Gastrocnemius medialis (tissue), 4 donors: Measurements from ENCODE around the gene TMEM229B.

Source experiments
- CTCF ChIP-seq, 5 experiments: fragments of 450-650 bp in 3 of 5; fragments of 200-600 bp in 2 of 5; sonication (generic) in 2 of 5; IDR thresholded peaks in 4 of 5; conservative IDR thresholded peaks in 1 of 5; 1 replicate in 4 of 5; 2 replicates in 1 of 5; pipeline ENCODE4 v1.5.1; 2016 to 2019; ENCODE audit warnings: antibody characterized with exemption in 5 of 5, mild to moderate bottlenecking in 3 of 5, moderate library complexity in 3 of 5
- POLR2A ChIP-seq, 2 donors: fragments of 450-650 bp; IDR thresholded peaks; one replicate each; pipeline ENCODE4 v1.6.1; 2017; ENCODE audit warnings: antibody characterized with exemption in 2 of 2, mild to moderate bottlenecking in 2 of 2, moderate library complexity in 2 of 2

- no peak for TF ChIP-seq CTCF (IDR thresholded peaks at IDR 0.05 in 4 of 5, conservative IDR thresholded peaks at IDR 0.05 in 1 of 5)
- no peak for TF ChIP-seq POLR2A (IDR thresholded peaks at IDR 0.05)
Observed at GRCh38 chr14:67453575-67454300, 34.8 kb downstream of the TMEM229B start.
